Suprapubic skin (tissue), 4 donors: ENCODE results near the gene CCL3. TPM values are rescaled to one million over a fixed set of nuclear protein-coding genes. Genes with fewer than 3 reads are reported as not detected.
"Not testable (repeated sequence)": the region's sequence is repeated elsewhere in the genome, so short reads cannot be mapped to it uniquely, and the experiment has no call there.

Source experiments
- DNase-seq, 2 donors: peaks; one replicate each; pipeline ENCODE4 v3.0.0-alpha.2; 2019; ENCODE audit warnings: low spot score in 2 of 2
- H3K27ac ChIP-seq: fragments of 200-600 bp; sonication (generic); one replicate; pipeline ENCODE4 v1.5.1; 2019
- H3K27me3 ChIP-seq: fragments of 200-600 bp; sonication (generic); one replicate; pipeline ENCODE4 v1.5.1; 2019
- H3K36me3 ChIP-seq: fragments of 200-600 bp; sonication (generic); one replicate; pipeline ENCODE4 v1.5.1; 2019
- H3K4me1 ChIP-seq: fragments of 200-600 bp; sonication (generic); one replicate; pipeline ENCODE4 v1.5.1; 2019
- H3K4me3 ChIP-seq: fragments of 200-600 bp; sonication (generic); one replicate; pipeline ENCODE4 v1.5.1; 2019; ENCODE audit warnings: mild to moderate bottlenecking
- H3K9me3 ChIP-seq: fragments of 200-600 bp; sonication (generic); one replicate; pipeline ENCODE4 v1.5.1; 2019
- CTCF ChIP-seq, 2 donors: fragments of 200-600 bp in 1 of 2; fragments of 450-650 bp in 1 of 2; sonication (generic) in 1 of 2; IDR thresholded peaks; one replicate each; pipeline ENCODE4 v1.5.1; 2016 to 2019; ENCODE audit warnings: antibody characterized with exemption in 2 of 2, mild to moderate bottlenecking in 1 of 2, moderate library complexity in 1 of 2
- EP300 ChIP-seq: sonication (generic); formaldehyde crosslinking; IDR thresholded peaks from one replicate; pipeline ENCODE4 v1.6.1; 2017; ENCODE audit warnings: antibody characterized with exemption
- POLR2A ChIP-seq, 2 donors: fragments of 450-650 bp; IDR thresholded peaks; one replicate each; pipeline ENCODE4 v1.6.1; 2017; ENCODE audit warnings: antibody characterized with exemption in 2 of 2, mild to moderate bottlenecking in 2 of 2, moderate library complexity in 2 of 2
- POLR2AphosphoS5 ChIP-seq, 3 donors: sonication (generic); formaldehyde crosslinking; IDR thresholded peaks; one replicate each; pipeline ENCODE4 v1.6.1; 2017; ENCODE audit warnings: antibody characterized with exemption in 3 of 3
- WGBS: methylation state at CpG from one replicate; pipeline ENCODE4 v1.1.5; 2018; 5-methylcytosine and 5-hydroxymethylcytosine counted together
- total RNA-seq, 4 donors: library from RNA; depleted of rRNA; stranded (reverse); fragments of >200 nt; gene quantifications; one replicate each; pipeline ENCODE4 v1.1.0, GENCODE V29; 2016

Gene CCL3
- total RNA-seq, 4 donors from 2014 or later: 0.79 TPM; not detected in 3

- DNase-seq: no peak
- H3K27me3 ChIP-seq: peaks cover 3% of the 10 kb centered on the region
- H3K9me3 ChIP-seq: no peaks in the 10 kb centered on the region
- H3K27ac ChIP-seq: no peak overlapping the region
- no peaks in the 10 kb centered on the region for H3K36me3 ChIP-seq
- H3K4me1 ChIP-seq: no peaks in the 10 kb centered on the region
- no peak overlapping the region for H3K4me3 ChIP-seq
- TF ChIP-seq CTCF (IDR thresholded peaks at IDR 0.05) (no peak), EP300 (no peak), POLR2AphosphoS5 (IDR thresholded peaks at IDR 0.05) (no peak), POLR2A (IDR thresholded peaks at IDR 0.05) (no peak)
Observed at GRCh38 chr17:36112572-36112971, 22.6 kb upstream of the CCL3 start.

- no peaks in the 10 kb centered on the region for H3K4me1 ChIP-seq
- H3K27me3 ChIP-seq: peaks cover 6% of the 10 kb centered on the region
- no peaks in the 10 kb centered on the region for H3K36me3 ChIP-seq
- 86% methylated on average over 4 of the region's 4 CpGs for WGBS
- no peak overlapping the region for H3K4me3 ChIP-seq
- H3K9me3 ChIP-seq: no peaks in the 10 kb centered on the region
- TF ChIP-seq EP300 (no peak), CTCF (IDR thresholded peaks at IDR 0.05) (no peak), POLR2AphosphoS5 (IDR thresholded peaks at IDR 0.05) (no peak), POLR2A (IDR thresholded peaks at IDR 0.05) (no peak)
- H3K27ac ChIP-seq: no peak overlapping the region
- DNase-seq: no peak
Observed at GRCh38 chr17:36111068-36111490, 21.1 kb upstream of the CCL3 start.

GRCh38 chr17:36108265-36108664, 18.3 kb upstream of the CCL3 start:
- WGBS: 70% methylated on average over 5 of the region's 5 CpGs
- not testable (repeated sequence) for H3K36me3 ChIP-seq, H3K9me3 ChIP-seq, H3K4me1 ChIP-seq, H3K27ac ChIP-seq, H3K27me3 ChIP-seq, DNase-seq, H3K4me3 ChIP-seq

- Histone ChIP-seq H3K36me3 (no peaks in the 10 kb centered on the region), H3K27me3 (peaks cover 6% of the 10 kb centered on the region), H3K4me3 (no peak overlapping the region), H3K9me3 (no peaks in the 10 kb centered on the region), H3K4me1 (no peaks in the 10 kb centered on the region), H3K27ac (no peak overlapping the region)
- TF ChIP-seq EP300 (no peak), POLR2A (IDR thresholded peaks at IDR 0.05) (no peak), CTCF (IDR thresholded peaks at IDR 0.05) (no peak), POLR2AphosphoS5 (IDR thresholded peaks at IDR 0.05) (no peak)
- 91% methylated on average over 3 of the region's 3 CpGs for WGBS
- no peak for DNase-seq
Observed at GRCh38 chr17:36107660-36108059, 17.7 kb upstream of the CCL3 start.

GRCh38 chr17:36106493-36106835, 16.5 kb upstream of the CCL3 start:
- no peaks in the 10 kb centered on the region for H3K36me3 ChIP-seq
- H3K4me3 ChIP-seq: no peak overlapping the region
- no peaks in the 10 kb centered on the region for H3K4me1 ChIP-seq
- TF ChIP-seq POLR2A (IDR thresholded peaks at IDR 0.05) (no peak), POLR2AphosphoS5 (IDR thresholded peaks at IDR 0.05) (no peak), CTCF (IDR thresholded peaks at IDR 0.05) (no peak), EP300 (no peak)
- no peaks in the 10 kb centered on the region for H3K9me3 ChIP-seq
- no peak for DNase-seq
- H3K27me3 ChIP-seq: peaks cover 6% of the 10 kb centered on the region
- H3K27ac ChIP-seq: no peak overlapping the region
- WGBS: 88% methylated on average over 6 of the region's 6 CpGs

- no peak overlapping the region for H3K4me3 ChIP-seq
- WGBS: 81% methylated on average over 5 of the region's 5 CpGs
- no peaks in the 10 kb centered on the region for H3K36me3 ChIP-seq
- H3K27me3 ChIP-seq: peaks cover 6% of the 10 kb centered on the region
- no peaks in the 10 kb centered on the region for H3K4me1 ChIP-seq
- no peaks in the 10 kb centered on the region for H3K9me3 ChIP-seq
- DNase-seq: no peak
- TF ChIP-seq EP300 (no peak), POLR2AphosphoS5 (IDR thresholded peaks at IDR 0.05) (no peak), POLR2A (IDR thresholded peaks at IDR 0.05) (no peak), CTCF (IDR thresholded peaks at IDR 0.05) (no peak)
- no peak overlapping the region for H3K27ac ChIP-seq
Observed at GRCh38 chr17:36105781-36106492, 16.0 kb upstream of the CCL3 start.
